H1 (cell line): Measurements from ENCODE around the gene UBE2E1. TPM values are rescaled to one million over a fixed set of nuclear protein-coding genes. Genes with fewer than 3 reads are reported as not detected.

ENCODE experiments used
- CTCF ChIA-PET: fragments of 300-600 bp; sonication (Branson Sonifier 250); formaldehyde crosslinking; loops from one replicate; lab custom pipeline; 2021; ENCODE audit not compliant: partially characterized antibody; lab: Charles Lee
- POLR2A ChIA-PET: fragments of 300-600 bp; sonication (Branson Sonifier 250); formaldehyde crosslinking; loops from one replicate; lab custom pipeline; 2021; ENCODE audit warnings: inconsistent platforms; ENCODE audit not compliant: partially characterized antibody; lab: Charles Lee
- DNase-seq, 2 experiments: peaks; one replicate each; pipeline versions ENCODE4 v3.0.0 to v3.0.0-alpha.2; 2010 to 2022; ENCODE audit warnings: low spot score in 2 of 2, low read depth in 1 of 2, mixed read lengths in 1 of 2
- FAIRE-seq: peaks from 2 replicates; lab custom pipeline; 2011; peaks lifted over from hg19 to GRCh38; lab: Jason Lieb, UNC
- H2AFZ ChIP-seq: 2 replicates; pipeline ENCODE4 v1.8.1; 2012; ENCODE audit warnings: low read length, inconsistent platforms
- H2AK5ac ChIP-seq: 2 replicates; pipeline ENCODE4 v1.6.1; 2013; ENCODE audit warnings: low read depth, low read length
- H2BK120ac ChIP-seq: replicated peaks from 2 replicates; pipeline ENCODE3; 2013; ENCODE audit warnings: low read depth, low read length, inconsistent platforms
- H2BK12ac ChIP-seq: 2 replicates; pipeline ENCODE4 v1.6.1; 2013; ENCODE audit warnings: low read depth, low read length
- H2BK15ac ChIP-seq: 2 replicates; pipeline ENCODE4 v1.6.1; 2013; ENCODE audit warnings: low read length
- H2BK20ac ChIP-seq: 2 replicates; pipeline ENCODE4 v1.6.1; 2013; ENCODE audit warnings: low read length
- H2BK5ac ChIP-seq: 2 replicates; pipeline ENCODE4 v1.6.1; 2013; ENCODE audit warnings: low read depth, low read length
- H3K14ac ChIP-seq: 2 replicates; pipeline ENCODE4 v1.6.1; 2013; ENCODE audit warnings: inconsistent platforms; ENCODE audit not compliant: insufficient read length
- H3K18ac ChIP-seq: 2 replicates; pipeline ENCODE4 v1.6.1; 2013; ENCODE audit warnings: low read length; ENCODE audit errors: extremely low read depth
- H3K23ac ChIP-seq: 2 replicates; pipeline ENCODE4 v1.6.1; 2013; ENCODE audit warnings: inconsistent platforms; ENCODE audit not compliant: insufficient read length
- H3K23me2 ChIP-seq: 2 replicates; pipeline ENCODE4 v1.6.1; 2013; ENCODE audit warnings: low read depth, low read length
- H3K27ac ChIP-seq: 2 replicates; pipeline ENCODE4 v1.6.1; 2011; ENCODE audit warnings: low read depth, low read length, inconsistent platforms
- H3K27me3 ChIP-seq, 4 experiments: replicated peaks in 1 of 4; 1 replicate in 1 of 4; 2 replicates in 3 of 4; pipeline versions ENCODE4 v1.6.1 to v1.8.1; 2011 to 2013; ENCODE audit warnings: low read length in 3 of 4, mild to moderate bottlenecking in 3 of 4, inconsistent platforms in 2 of 4, mixed read lengths in 2 of 4, moderate library complexity in 1 of 4; ENCODE audit not compliant: control insufficient read depth in 3 of 4, insufficient read depth in 3 of 4; ENCODE audit errors: extremely low read depth in 1 of 4
- H3K36me3 ChIP-seq, 4 experiments: 2 replicates each; pipeline versions ENCODE4 v1.6.1 to v1.8.1; 2011 to 2013; ENCODE audit warnings: mild to moderate bottlenecking in 4 of 4, low read length in 3 of 4, moderate library complexity in 2 of 4, control low read depth in 1 of 4, inconsistent platforms in 1 of 4; ENCODE audit not compliant: insufficient read depth in 4 of 4, control insufficient read depth in 2 of 4
- H3K4ac ChIP-seq: replicated peaks from 2 replicates; pipeline ENCODE3; 2013; ENCODE audit warnings: low read length, low read depth, mixed read lengths, inconsistent platforms; ENCODE audit not compliant: insufficient read length
- H3K4me1 ChIP-seq, 4 experiments: replicated peaks in 1 of 4; 1 replicate in 1 of 4; 2 replicates in 3 of 4; pipeline versions ENCODE4 v1.6.1 to v1.8.1; 2011 to 2013; ENCODE audit warnings: low read length in 3 of 4, inconsistent platforms in 2 of 4, mixed read lengths in 1 of 4; ENCODE audit not compliant: insufficient read depth in 4 of 4, control insufficient read depth in 3 of 4
- H3K4me2 ChIP-seq, 2 experiments: 2 replicates each; pipeline versions ENCODE4 v1.6.1 to v1.8.1; 2011 to 2013; ENCODE audit warnings: low read depth in 2 of 2, low read length in 2 of 2, control low read depth in 1 of 2, inconsistent platforms in 1 of 2, mild to moderate bottlenecking in 1 of 2; ENCODE audit not compliant: insufficient read depth in 1 of 2
- H3K4me3 ChIP-seq, 4 experiments: fragments of 200-600, 300-600 bp in 1 of 4; sonication (generic), shearing (Covaris generic), sonication (Bioruptor Twin) in 1 of 4; 2 replicates each; pipeline versions ENCODE4 v1.5.1 to v1.8.1; 2011 to 2016; ENCODE audit warnings: low read length in 4 of 4, low read depth in 3 of 4, control low read depth in 2 of 4, inconsistent platforms in 2 of 4, mild to moderate bottlenecking in 2 of 4, mixed read lengths in 1 of 4, moderate library complexity in 1 of 4; ENCODE audit not compliant: insufficient read depth in 2 of 4; ENCODE audit errors: extremely low read depth in 1 of 4
- H3K56ac ChIP-seq: replicated peaks from 2 replicates; pipeline ENCODE3; 2013; ENCODE audit warnings: low read depth, mild to moderate bottlenecking, mixed read lengths, low read length, inconsistent platforms; ENCODE audit not compliant: insufficient read length
- H3K79me1 ChIP-seq: 2 replicates; pipeline ENCODE4 v1.6.1; 2013; ENCODE audit warnings: low read depth, low read length, control low read depth
- H3K79me2 ChIP-seq, 2 experiments: 2 replicates each; pipeline versions ENCODE4 v1.6.1 to v1.8.1; 2012 to 2013; ENCODE audit warnings: low read length in 2 of 2, mild to moderate bottlenecking in 2 of 2, inconsistent platforms in 1 of 2; ENCODE audit not compliant: insufficient read depth in 2 of 2, control insufficient read depth in 1 of 2
- H3K9ac ChIP-seq, 4 experiments: replicated peaks in 1 of 4; 1 replicate in 1 of 4; 2 replicates in 3 of 4; pipeline versions ENCODE4 v1.6.1 to v1.8.1; 2011 to 2013; ENCODE audit warnings: low read depth in 3 of 4, low read length in 3 of 4, control low read depth in 2 of 4, mild to moderate bottlenecking in 2 of 4, moderate library complexity in 2 of 4, inconsistent platforms in 1 of 4; ENCODE audit errors: extremely low read depth in 1 of 4
- H3K9me3 ChIP-seq, 2 experiments: 2 replicates each; pipeline versions ENCODE4 v1.6.1 to v1.8.1; 2012 to 2013; ENCODE audit warnings: mild to moderate bottlenecking in 2 of 2, moderate library complexity in 2 of 2, control low read depth in 1 of 2, inconsistent platforms in 1 of 2, low read depth in 1 of 2, low read length in 1 of 2, mixed read lengths in 1 of 2; ENCODE audit not compliant: insufficient read depth in 2 of 2
- H4K20me1 ChIP-seq, 2 experiments: replicated peaks in 1 of 2; 2 replicates each; pipeline versions ENCODE3 to v1.8.1; 2011 to 2013; ENCODE audit warnings: inconsistent platforms in 2 of 2, low read length in 2 of 2, mild to moderate bottlenecking in 1 of 2; ENCODE audit not compliant: insufficient read depth in 2 of 2, control insufficient read depth in 1 of 2
- H4K5ac ChIP-seq: 2 replicates; pipeline ENCODE4 v1.6.1; 2013; ENCODE audit warnings: low read length, low read depth, mixed read lengths, inconsistent platforms; ENCODE audit not compliant: insufficient read length
- H4K8ac ChIP-seq: 2 replicates; pipeline ENCODE4 v1.8.0; 2013; ENCODE audit warnings: mild to moderate bottlenecking, moderate library complexity, low read length, inconsistent platforms; ENCODE audit not compliant: insufficient read depth; ENCODE audit errors: extremely low read depth
- H4K91ac ChIP-seq: replicated peaks from 2 replicates; pipeline ENCODE3; 2013; ENCODE audit warnings: low read length, mixed read lengths, inconsistent platforms; ENCODE audit not compliant: insufficient read length
- BCL11A ChIP-seq, 2 experiments: IDR thresholded peaks; one replicate each; pipeline ENCODE4 v1.6.1; 2011; ENCODE audit warnings: low read depth in 2 of 2, low read length in 2 of 2, mild to moderate bottlenecking in 2 of 2
- CTCF ChIP-seq, 3 experiments: IDR thresholded peaks; 1 replicate in 2 of 3; 2 replicates in 1 of 3; pipeline versions ENCODE4 v1.5.1 to v1.6.1; 2011; ENCODE audit warnings: low read length in 3 of 3, mild to moderate bottlenecking in 3 of 3, inconsistent platforms in 2 of 3, low read depth in 1 of 3, moderate library complexity in 1 of 3; ENCODE audit not compliant: insufficient read depth in 1 of 3; ENCODE audit errors: control extremely low read depth in 1 of 3
- HDAC2 ChIP-seq, 2 experiments: fragments of 300-600 bp in 1 of 2; sonication (generic) in 1 of 2; IDR thresholded peaks; 2 replicates each; pipeline ENCODE4 v1.6.1; 2011 to 2012; ENCODE audit warnings: low read depth in 2 of 2, low read length in 2 of 2, mild to moderate bottlenecking in 2 of 2, moderate library complexity in 2 of 2, borderline replicate concordance in 1 of 2, inconsistent platforms in 1 of 2
- JUND ChIP-seq: IDR thresholded peaks from 2 replicates; pipeline ENCODE4 v1.6.1; 2011; ENCODE audit warnings: mild to moderate bottlenecking, improper control_type of control experiment, low read length
- KDM4A ChIP-seq: IDR thresholded peaks from one replicate; pipeline ENCODE4 v1.7.1; 2012; ENCODE audit warnings: low read depth, mild to moderate bottlenecking, moderate library complexity, low read length, inconsistent platforms; ENCODE audit not compliant: severe bottlenecking
- NRF1 ChIP-seq: IDR thresholded peaks from 2 replicates; pipeline ENCODE4 v1.6.1; 2011; ENCODE audit warnings: mild to moderate bottlenecking, low read depth, low read length, improper control_type of control experiment
- PHF8 ChIP-seq: fragments of 200-600 bp; sonication (generic); conservative IDR thresholded peaks from 2 replicates; pipeline ENCODE4 v1.7.1; 2012; ENCODE audit warnings: low read depth, mild to moderate bottlenecking, inconsistent platforms, low read length, moderate library complexity
- POLR2AphosphoS5 ChIP-seq: IDR thresholded peaks from 2 replicates; pipeline ENCODE4 v1.6.1; 2011; ENCODE audit warnings: low read depth, low read length
- TAF7 ChIP-seq: optimal IDR thresholded peaks from 2 replicates; pipeline ENCODE3; 2011; ENCODE audit warnings: low read depth, mild to moderate bottlenecking, inconsistent platforms, low read length, moderate library complexity, borderline replicate concordance
- YY1 ChIP-seq: IDR thresholded peaks from 2 replicates; pipeline ENCODE4 v1.6.1; 2011; ENCODE audit warnings: low read depth, mild to moderate bottlenecking, low read length
- WGBS, 2 experiments: shearing (Covaris generic) in 1 of 2; methylation state at CpG; one replicate each; pipeline versions ENCODE4 v1.1.6 to v1.1.7; 2013 to 2015; ENCODE audit warnings: low lambda C conversion rate in 2 of 2, mixed read lengths in 2 of 2, inconsistent platforms in 1 of 2, low coverage in 1 of 2, missing lambda C conversion rate in 1 of 2; ENCODE audit not compliant: insufficient replicate concordance in 2 of 2, insufficient coverage in 1 of 2, insufficient read length in 1 of 2; ENCODE audit errors: extremely low coverage in 1 of 2, missing lambda C conversion rate in 1 of 2; 5-methylcytosine and 5-hydroxymethylcytosine counted together
- polyA plus RNA-seq, 7 experiments: library from polyadenylated mRNA; depleted of rRNA in 3 of 7; stranded (reverse) in 5 of 7; unstranded in 2 of 7; fragments of >200 nt in 5 of 7; fragments of 200-250 nt in 2 of 7; gene quantifications; 1 replicate in 5 of 7; 2 replicates in 1 of 7; 4 replicates in 1 of 7; pipeline versions ENCODE4 v1.2.1 to v1.2.3, GENCODE V29; 2011 to 2013; ENCODE audit warnings: missing spikeins in 2 of 7, mixed read lengths in 2 of 7
- total RNA-seq: library from RNA; stranded (reverse); fragmentation: NEBNext Ultra II Directional; extraction: Animal tissue kit (Norgen Biotek cat#: 25700); gene quantifications from 2 replicates; pipeline ENCODE4 v1.2.1, GENCODE V29; 2021

The UBE2E1 gene
- total and polyA plus RNA-seq, 2 of the 8 experiments (the other 6 are each of a cell fraction or from before 2014, with no cell fraction given), result 109 to 141 TPM

GRCh38 chr3:23889386-23889785 lies 83.6 kb downstream of the UBE2E1 start:
- H2AFZ ChIP-seq, result no peak overlapping the region
- H2BK120ac ChIP-seq, result no peak overlapping the region
- no peaks in the 10 kb centered on the region for H3K23me2 ChIP-seq
- H2BK15ac ChIP-seq, result no peak overlapping the region
- H2AK5ac ChIP-seq, result no peak overlapping the region
- no peak overlapping the region for H3K18ac ChIP-seq
- no peak overlapping the region for H3K23ac ChIP-seq
- H3K79me1 ChIP-seq, result peaks cover 2% of the 10 kb centered on the region; the same call in 1 of the 2 replicates
- no peak overlapping the region for H2BK5ac ChIP-seq
- H3K27ac ChIP-seq, result no peak overlapping the region
- ChIA-PET CTCF (interaction anchor here (0.8 to 4.0 kb wide), 21 partner anchors 8 to 183 kb away, joined by 3 to 34 read pairs (median 4); no protein-coding TSS in a partner anchor), POLR2A (interaction anchor here (0.6 to 9.0 kb wide), 4 partner anchors 17 to 54 kb away, joined by 3 to 143 read pairs (median 5); partner anchors contain the start of genes NKIRAS1 and RPL15)
- H3K4me3 ChIP-seq, result no peak overlapping the region
- no peak overlapping the region for H3K4me2 ChIP-seq
- H3K9ac ChIP-seq, result no peak overlapping the region
- no peak overlapping the region for H2BK12ac ChIP-seq
- peaks cover 0 to 15% of the 10 kb centered on the region in 2 experiments; a peak in 1 of 4 replicates for H3K79me2 ChIP-seq
- H3K56ac ChIP-seq, result no peak overlapping the region
- no peak overlapping the region for H4K5ac ChIP-seq
- H3K4ac ChIP-seq, result no peak overlapping the region
- peaks cover 0 to 7% (median 1%) of the 10 kb centered on the region in 4 experiments; a peak in 3 of 7 replicates for H3K4me1 ChIP-seq
- no peak overlapping the region for H4K91ac ChIP-seq
- H4K20me1 ChIP-seq, result peaks cover 7 to 10% of the 10 kb centered on the region in 2 experiments
- peaks cover 0 to 19% (median 10%) of the 10 kb centered on the region in 4 experiments; a peak in 4 of 8 replicates for H3K36me3 ChIP-seq
- no peak overlapping the region for H4K8ac ChIP-seq
- H3K27me3 ChIP-seq, result no peaks in the 10 kb centered on the region
- no peak for FAIRE-seq
- 92% methylated on average over 2 of the region's 2 CpGs; no CpG with 5 or more reads in 1 of the 2 experiments for WGBS, 2 experiments
- no peak overlapping the region for H3K14ac ChIP-seq
- H3K9me3 ChIP-seq, result no peaks in the 10 kb centered on the region
- DNase-seq, result no peak
- H2BK20ac ChIP-seq, result no peak overlapping the region
- TF ChIP-seq YY1, result no peak
- TF ChIP-seq HDAC2 (IDR thresholded peaks at IDR 0.05; ENCODE audit: borderline replicate concordance in 1 of 2, low read depth in 2 of 2, low read length in 2 of 2), result no peak
- no peak for TF ChIP-seq KDM4A
- no peak for TF ChIP-seq POLR2AphosphoS5
- no peak for TF ChIP-seq NRF1
- no peak for TF ChIP-seq CTCF (IDR thresholded peaks at IDR 0.05; ENCODE audit: control extremely low read depth in 1 of 3, insufficient read depth in 1 of 3, low read depth in 1 of 3, low read length in 3 of 3)
- TF ChIP-seq PHF8, result no peak
- TF ChIP-seq JUND, result no peak
- no peak for TF ChIP-seq BCL11A (IDR thresholded peaks at IDR 0.05; ENCODE audit: low read depth in 2 of 2, low read length in 2 of 2)
- no peak for TF ChIP-seq TAF7
